Stimulated activated naive CD4-positive, alpha-beta T cell treated with Interleukin-2 at 50 U/mL for 16 hours (primary cell): ENCODE measurements around the gene CUX1.
"Not testable (repeated sequence)": the region's sequence is repeated elsewhere in the genome, so short reads cannot be mapped to it uniquely, and the experiment has no call there.

Experiments used
- DNase-seq: peaks from one replicate; lab custom pipeline; 2025; lab: John Stamatoyannopoulos, UW

Gene CUX1

GRCh38 chr7:101817471-101818286 lies at the start of gene CUX1:
CUX1 (plus strand) TSS chr7:101817626; CDS start chr7:101817640, 14 bp downstream.
- DNase-seq: no peak

DNA sequence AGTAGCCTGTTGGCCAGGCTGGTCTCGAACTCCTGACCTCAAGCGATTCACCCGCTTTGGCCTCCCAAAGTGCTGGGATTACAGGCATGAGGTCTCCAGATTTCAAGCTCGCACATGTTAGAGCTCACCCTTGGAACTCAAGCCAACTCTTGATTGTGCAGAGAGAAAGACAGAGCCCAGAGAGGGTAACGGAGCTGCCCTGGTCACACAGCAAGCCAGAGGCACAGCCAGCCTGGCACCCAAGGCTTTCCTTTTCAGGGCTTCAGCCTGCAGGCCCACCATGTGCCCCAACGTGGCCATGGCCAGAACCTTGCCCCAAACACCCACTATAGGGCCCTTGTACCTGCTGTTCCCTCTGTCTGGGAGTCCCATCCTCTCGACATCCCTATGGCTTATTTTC lies 49.1 kb upstream of the CUX1 start:
- no peak for DNase-seq

- DNase-seq: no peak
Measured at GRCh38 chr7:101770466-101770865, 47.0 kb upstream of the CUX1 start.

DNA sequence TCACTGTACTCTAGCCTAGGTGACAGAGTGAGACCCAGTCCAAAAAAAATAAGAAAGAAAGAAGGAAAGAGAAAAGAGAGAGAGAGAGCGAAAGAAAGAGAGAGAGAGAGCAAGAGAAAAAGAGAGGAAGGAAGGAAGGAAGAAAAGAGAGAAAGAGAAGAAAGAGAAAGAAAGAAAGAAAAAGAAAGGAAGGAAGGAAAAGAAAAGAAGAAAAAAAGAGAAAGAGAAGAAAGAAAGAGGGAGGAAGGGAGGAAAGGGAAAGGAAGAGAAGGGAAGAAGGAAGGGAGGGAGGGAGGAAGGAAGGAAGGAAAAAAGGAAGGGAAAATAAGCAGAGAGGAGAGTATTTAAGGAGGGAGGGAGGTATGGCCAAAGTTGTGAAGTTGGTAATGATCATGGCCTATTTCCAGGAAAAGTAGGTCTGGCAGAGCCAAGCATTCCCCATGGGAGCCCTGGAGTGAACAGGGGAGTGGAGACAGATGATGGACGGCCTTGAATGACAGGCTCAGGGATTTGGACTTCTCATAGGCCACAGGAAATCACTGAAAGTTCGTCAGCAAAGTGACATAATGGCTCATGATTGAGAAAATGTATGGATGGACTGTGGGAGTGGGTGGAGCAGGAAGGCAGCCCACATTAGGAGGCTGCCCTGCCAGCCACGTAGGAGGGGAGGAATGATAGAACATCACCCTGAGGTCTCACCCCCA lies 44.8 kb upstream of the CUX1 start:
- DNase-seq: no peak

- no peak for DNase-seq
Measured at GRCh38 chr7:101775181-101775580, 42.2 kb upstream of the CUX1 start.

DNA sequence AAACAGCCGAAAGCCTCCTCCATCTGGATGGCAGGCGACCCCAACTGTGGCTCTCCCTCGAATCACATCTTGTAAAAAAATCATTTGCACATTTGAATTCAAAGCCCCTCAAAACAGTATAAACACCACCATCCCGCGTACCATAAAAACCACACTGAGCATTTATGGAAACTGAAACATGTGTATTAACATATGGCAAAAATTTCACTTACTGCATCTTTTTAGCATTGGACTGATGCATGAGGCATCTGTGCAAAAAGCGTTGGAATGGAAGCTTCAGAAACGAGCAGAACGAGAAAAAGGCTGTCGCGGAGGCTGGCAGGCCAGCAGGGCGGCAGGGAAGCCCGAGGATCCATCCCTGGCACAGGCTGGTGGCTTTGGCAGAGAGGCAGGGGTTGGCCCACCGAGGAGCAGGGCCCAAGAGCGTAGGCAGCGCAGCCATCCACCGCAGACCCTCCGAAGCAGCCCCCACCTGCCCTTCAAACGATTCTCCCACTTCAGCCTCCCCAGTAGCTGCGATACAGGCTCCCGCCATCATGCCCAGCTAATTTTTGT lies 39.3 kb upstream of the CUX1 start:
- DNase-seq: no peak

DNA sequence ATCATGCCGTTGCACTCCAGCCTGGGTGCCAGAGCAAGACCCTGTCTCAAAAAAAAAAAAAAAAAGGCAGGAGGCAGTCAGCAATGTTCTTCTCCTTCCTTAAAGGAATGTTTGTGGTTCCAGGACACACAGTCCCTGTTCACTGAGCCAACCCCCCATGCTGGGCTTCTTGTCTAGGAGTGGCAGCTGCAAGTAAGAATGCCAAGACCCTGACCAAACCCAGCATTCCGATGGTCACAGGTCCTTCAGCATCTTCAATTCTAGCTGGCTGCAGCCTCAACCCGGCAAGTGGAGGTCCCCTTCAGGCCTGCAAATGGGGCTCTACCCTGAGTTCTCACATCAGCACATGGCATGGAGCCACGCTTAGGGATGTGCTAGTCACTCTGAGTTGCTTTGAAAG lies 38.2 kb upstream of the CUX1 start:
- DNase-seq: no peak

DNA sequence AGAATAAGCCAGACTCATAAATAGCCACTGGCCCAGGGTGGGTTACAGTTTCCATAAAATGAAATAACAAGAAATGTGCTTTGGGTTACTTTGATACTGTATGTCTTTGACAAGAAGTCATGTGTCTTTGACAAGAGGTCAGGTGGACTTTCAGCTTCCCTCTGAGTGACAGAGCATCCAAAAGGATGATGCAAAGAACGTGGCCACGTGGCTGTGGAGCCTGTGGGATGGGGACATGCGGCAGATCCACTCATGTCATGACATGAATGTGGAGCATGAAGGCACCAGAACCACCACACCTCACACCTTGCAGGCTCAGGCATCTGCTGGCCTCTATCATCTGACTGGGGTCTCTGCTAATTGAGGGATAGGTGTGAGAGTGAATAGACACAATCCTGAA lies 37.1 kb upstream of the CUX1 start:
- no peak for DNase-seq

- no peak for DNase-seq
Measured at GRCh38 chr7:101781439-101781838, 36.0 kb upstream of the CUX1 start.

DNA sequence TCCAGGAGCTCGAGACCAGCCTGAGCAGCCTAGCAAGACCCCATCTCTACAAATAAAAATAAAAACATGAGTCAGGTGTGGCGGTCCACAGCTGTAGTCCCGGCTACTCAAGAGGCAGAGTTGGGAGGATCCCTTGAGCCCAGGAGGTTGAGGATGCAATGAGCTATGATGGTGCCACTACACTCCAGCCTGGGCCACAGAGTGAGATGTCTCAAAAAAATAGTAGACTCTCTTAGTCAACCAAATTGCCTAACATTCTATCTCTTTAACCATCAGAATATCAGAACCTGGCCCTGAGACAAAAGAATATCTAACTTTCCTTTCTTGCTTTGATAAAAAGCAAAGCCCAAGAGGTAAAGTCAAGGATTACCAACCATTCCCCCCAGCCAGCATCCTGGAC lies 35.0 kb upstream of the CUX1 start:
- no peak for DNase-seq

DNA sequence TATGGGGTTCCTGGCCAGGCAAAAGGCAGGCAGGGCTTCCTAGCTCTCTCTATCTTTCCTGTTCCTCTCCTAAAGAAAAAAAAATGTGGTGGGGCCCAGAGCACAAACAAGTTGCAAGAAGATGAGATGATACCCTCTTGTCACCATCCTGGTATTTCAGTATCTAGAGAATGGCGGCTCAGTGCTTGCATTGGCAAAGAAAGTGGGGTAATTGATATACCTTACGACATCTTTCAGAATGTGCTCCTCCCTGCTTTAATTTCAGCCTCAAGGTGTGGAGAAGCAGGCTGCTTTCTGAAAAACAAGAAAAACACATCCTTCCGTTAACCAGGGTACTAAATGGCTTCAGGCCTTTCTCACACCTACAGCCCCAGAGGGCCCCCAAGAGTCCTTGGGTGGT lies 34.5 kb upstream of the CUX1 start:
- no peak for DNase-seq

GRCh38 chr7:101783381-101784181 lies 33.8 kb upstream of the CUX1 start:
- no peak for DNase-seq

GRCh38 chr7:101784292-101785127 lies 32.9 kb upstream of the CUX1 start:
- no peak for DNase-seq

- no peak for DNase-seq
Measured at GRCh38 chr7:101787864-101788263, 29.6 kb upstream of the CUX1 start.

DNA sequence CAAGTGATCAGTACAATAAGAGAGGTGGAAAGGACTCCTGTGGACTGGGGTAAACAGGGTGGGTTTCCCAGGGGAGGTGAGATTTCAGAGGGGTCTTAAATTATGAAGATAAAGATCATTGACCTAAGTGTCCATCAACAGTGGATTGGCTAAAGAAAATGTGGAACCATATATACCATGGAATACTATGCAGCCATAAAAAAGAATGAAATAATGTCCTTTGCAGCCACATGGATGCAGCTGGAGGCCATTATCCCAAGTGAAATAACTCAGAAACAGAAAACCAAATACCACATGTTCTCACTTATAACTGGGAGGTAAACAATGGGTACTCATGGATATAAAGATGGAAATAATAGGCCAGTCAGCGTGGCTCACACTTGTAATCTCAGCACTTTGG lies 28.9 kb upstream of the CUX1 start:
- no peak for DNase-seq

DNA sequence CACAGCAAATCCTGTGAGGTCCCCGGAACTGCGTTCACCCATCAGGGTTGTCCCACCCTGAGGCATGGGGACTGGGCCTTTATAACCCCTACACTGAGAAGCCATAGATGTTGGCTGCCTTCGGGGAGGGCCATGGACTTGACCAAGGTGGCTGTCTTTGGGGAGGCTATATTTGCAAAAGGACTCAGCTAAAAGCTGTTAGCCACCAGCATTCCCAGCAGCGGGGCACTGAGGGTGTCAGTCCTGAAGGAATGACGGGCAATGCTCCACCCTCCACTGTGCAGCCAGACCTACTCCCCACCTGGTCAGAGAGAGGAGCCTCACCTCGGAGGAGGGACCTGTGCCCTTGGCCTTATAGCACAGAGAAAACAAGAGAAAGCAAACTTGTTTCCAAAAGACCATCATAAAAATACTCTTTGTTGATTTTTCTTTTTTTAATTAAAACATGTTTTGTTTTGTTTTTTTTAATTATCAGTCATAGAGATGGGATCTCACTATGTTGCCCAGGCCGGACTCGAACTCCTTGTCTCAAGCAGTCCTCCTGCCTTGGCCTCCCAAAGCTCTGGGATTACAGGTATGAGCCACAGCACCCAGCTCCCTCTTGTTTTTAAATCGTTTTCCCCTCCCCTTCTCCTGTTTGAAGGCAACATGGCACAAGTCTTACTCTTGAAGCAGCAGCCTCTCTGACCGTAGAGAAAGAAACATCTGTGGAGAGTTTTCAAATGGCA lies 26.7 kb upstream of the CUX1 start:
- no peak for DNase-seq

DNA sequence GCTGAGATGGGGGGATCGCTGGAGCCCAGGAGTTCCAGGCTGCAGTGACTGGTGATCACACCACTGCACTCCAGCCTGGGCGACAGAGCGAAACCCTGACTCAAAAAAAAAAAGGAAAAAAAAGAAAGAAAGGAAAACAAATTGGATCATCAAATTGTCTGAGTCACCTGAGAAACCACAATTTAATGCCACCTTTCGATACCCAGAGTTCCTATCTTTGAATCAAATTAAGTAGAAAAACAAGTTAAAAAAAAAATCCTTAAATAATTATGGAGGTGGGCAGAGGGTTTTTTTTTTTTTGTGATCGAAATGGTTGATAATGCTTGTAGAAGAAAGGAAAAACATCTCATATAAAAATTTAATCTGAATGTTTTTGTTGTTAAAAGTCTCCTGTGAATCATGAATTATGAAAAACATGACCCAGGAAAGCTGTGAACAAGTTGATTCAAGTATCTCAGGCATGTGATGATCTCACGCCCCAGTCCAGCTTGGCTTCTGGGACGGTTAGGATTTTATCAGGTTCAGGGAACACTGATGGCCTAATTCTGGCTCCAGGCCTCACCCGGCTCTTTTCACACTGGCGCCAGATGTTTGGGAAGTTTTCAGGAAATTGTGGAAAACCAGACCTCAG lies 25.3 kb upstream of the CUX1 start:
- no peak for DNase-seq

DNA sequence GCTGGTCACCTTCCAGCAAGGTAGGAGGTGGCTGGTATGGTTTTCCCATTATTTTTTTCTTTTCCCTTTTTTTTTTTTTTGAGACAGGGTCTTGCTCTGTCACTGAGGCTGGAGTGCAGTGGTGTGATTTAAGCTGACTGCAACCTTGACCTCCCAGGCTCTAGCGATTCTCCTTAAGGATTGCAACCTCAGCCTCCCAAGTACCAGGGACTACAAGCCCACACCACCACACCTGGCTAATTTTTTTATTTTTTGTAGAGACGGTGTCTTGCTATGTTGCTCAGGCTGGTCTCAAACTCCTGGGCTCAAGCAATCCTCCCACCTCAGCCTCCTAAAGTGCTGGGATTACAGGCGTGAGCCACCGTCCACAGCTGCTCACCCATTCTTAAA lies 24.7 kb upstream of the CUX1 start:
- not testable (repeated sequence) for DNase-seq

GRCh38 chr7:101795461-101795860 lies 22.0 kb upstream of the CUX1 start:
- no peak for DNase-seq

DNA sequence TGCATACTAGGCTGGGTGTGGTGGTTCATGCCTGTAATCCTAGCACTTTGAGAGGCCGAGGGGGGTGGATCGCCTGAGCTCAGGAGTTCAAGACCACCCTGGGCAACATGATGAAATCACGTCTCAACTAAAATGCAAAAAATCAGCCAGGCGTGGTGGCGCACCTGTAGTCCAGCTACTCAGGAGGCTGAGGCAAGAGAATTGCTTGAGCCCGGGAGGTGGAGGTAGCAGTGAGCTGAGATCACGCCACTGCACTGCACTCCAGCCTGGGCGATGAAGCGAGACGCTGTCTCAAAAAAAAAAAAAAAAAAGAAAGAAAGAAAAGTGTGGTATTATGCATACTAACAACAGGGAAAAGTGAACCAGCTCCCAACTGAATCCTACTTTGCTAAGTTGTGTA lies 19.3 kb upstream of the CUX1 start:
- not testable (repeated sequence) for DNase-seq
